ENCODE results near the gene ANKS1B. TPM values are rescaled to one million over a fixed set of nuclear protein-coding genes. Genes with fewer than 3 reads are reported as not detected.

Gene ANKS1B
- total RNA-seq, 2 experiments from 2014 or later = not detected

DNA sequence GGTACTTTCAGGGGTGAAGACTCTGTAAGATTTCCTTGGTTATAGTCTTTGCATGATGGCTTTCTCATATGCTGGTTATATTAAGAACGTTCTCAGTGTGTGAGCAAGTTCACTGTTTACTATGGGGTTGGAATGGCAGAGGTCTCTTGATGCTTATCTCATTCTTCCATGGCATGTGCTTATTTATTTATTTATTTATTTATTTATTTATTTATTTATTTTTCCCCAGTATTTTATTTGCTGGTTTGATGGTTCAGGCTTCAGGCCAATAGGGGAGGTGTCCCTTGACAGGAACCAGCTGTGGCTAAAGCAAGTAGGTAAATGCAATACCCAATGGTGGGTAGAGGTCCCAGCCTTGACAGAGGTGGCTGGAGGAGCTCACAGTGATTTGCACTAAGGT, 498.5 kb downstream of the ANKS1B start:
- intact Hi-C loops (cut with micrococcal nuclease) = no loop called here

DNA sequence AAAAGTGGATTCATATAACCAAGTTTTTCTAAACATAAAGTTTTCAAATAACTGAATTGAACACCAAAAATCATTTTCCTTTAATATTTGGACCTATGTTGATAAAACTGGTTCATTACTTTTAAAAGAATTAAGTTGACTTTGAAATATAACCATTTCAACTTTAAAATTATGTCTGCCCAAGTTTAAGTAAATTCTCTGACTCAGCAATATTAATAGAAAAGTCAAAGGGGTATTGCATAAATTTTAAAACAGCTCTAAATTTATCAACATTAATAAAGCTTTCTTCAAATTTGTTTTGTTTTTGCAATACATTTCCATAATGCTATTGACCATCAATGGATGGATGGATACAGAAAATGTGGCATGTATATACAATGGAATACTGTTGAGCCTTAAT, 505.6 kb downstream of the ANKS1B start:
- no peak overlapping the region for H3K4me3 Mint-ChIP-seq
- no peaks in the 10 kb centered on the region for H3K36me3 Mint-ChIP-seq (ENCODE audit: low read depth)
- intact Hi-C loops (cut with micrococcal nuclease) = no loop called here
- CTCF ChIA-PET = interaction anchor here (0.5 kb wide), 1 partner anchor 233 kb away, joined by 3 read pairs; no protein-coding TSS in a partner anchor
- no peak for DNase-seq
- no peak overlapping the region for H3K27ac Mint-ChIP-seq
- H3K27me3 Mint-ChIP-seq (ENCODE audit: low read depth) = no peaks in the 10 kb centered on the region
- H3K4me1 Mint-ChIP-seq (ENCODE audit: low read depth) = no peaks in the 10 kb centered on the region
- peaks cover 8% of the 10 kb centered on the region for H3K9me3 Mint-ChIP-seq

More for the DNA sequence above, 498.5 kb downstream of the ANKS1B start:
- no peaks in the 10 kb centered on the region for H3K27me3 Mint-ChIP-seq (ENCODE audit: low read depth)
- H3K27ac Mint-ChIP-seq = no peak overlapping the region
- no peaks in the 10 kb centered on the region for H3K4me1 Mint-ChIP-seq (ENCODE audit: low read depth)
- no peak for DNase-seq
- H3K4me3 Mint-ChIP-seq = no peak overlapping the region
- CTCF ChIA-PET = no interaction called here
- no peaks in the 10 kb centered on the region for H3K36me3 Mint-ChIP-seq (ENCODE audit: low read depth)
- H3K9me3 Mint-ChIP-seq = peaks cover 21% of the 10 kb centered on the region

DNA sequence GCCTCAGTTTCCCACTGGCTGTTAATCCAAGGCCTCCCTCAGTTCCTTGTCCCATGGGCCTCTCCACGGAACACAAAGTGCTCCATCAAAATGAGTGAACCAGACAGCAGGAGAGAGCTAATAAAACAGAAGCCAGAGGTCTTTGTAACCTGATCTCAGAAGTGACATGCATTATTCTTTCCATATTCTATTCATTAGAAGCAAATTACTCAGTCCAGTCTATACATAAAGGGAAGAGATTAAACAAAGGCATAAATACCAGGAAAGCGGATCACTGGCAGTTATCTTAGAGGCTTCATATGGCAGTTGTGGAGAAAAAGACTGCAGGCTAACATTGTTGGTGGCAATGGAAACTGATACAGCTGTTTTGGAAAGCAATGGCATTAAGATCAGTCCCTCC, 507.8 kb downstream of the ANKS1B start:
- Mint-ChIP-seq H3K4me3 (no peak overlapping the region), H3K4me1 (ENCODE audit: low read depth) (no peaks in the 10 kb centered on the region), H3K9me3 (peaks cover 5% of the 10 kb centered on the region), H3K27me3 (ENCODE audit: low read depth) (no peaks in the 10 kb centered on the region), H3K36me3 (ENCODE audit: low read depth) (no peaks in the 10 kb centered on the region), H3K27ac (no peak overlapping the region)
- no peak for DNase-seq
- intact Hi-C loops (cut with micrococcal nuclease) = no loop called here
- CTCF ChIA-PET = no interaction called here

DNA sequence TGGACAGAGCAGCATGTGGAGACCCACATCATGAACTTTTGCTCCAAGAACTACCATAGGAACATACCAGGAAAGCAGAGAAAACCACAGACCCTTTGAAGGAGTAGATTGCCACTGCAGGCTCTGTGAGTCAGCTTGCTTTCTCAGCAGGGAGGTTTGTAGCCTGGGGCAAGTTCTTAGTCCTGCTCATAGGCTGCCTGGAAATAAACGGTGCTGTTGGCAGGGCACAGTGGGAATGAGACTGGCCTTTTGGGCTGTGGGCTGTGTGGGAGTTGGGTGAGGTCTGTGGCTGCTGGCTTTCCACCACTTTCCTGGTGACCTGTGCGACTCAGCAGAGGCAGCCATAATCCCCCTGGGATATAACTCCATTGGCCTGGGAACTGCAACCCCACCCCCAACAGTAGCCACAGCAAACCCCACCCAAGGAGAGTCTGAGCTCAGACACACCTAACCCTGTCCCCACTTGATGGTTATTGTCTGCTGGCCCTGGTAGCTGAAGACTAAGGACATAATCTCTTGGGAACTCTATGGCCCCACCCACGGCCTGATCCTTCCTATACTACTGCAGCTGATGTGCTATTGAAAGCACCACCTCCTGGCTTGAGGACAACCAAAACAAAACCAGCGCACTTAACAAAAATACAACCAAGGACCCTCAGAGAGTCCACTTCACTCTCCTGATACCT, 529.2 kb downstream of the ANKS1B start:
- H3K27ac Mint-ChIP-seq = no peak overlapping the region
- CTCF ChIA-PET = no interaction called here
- peaks cover 15% of the 10 kb centered on the region for H3K9me3 Mint-ChIP-seq
- H3K4me3 Mint-ChIP-seq = no peak overlapping the region
- intact Hi-C loops (cut with micrococcal nuclease) = no loop called here
- DNase-seq = no peak
- H3K4me1 Mint-ChIP-seq (ENCODE audit: low read depth) = no peaks in the 10 kb centered on the region
- no peaks in the 10 kb centered on the region for H3K36me3 Mint-ChIP-seq (ENCODE audit: low read depth)
- no peaks in the 10 kb centered on the region for H3K27me3 Mint-ChIP-seq (ENCODE audit: low read depth)

DNA sequence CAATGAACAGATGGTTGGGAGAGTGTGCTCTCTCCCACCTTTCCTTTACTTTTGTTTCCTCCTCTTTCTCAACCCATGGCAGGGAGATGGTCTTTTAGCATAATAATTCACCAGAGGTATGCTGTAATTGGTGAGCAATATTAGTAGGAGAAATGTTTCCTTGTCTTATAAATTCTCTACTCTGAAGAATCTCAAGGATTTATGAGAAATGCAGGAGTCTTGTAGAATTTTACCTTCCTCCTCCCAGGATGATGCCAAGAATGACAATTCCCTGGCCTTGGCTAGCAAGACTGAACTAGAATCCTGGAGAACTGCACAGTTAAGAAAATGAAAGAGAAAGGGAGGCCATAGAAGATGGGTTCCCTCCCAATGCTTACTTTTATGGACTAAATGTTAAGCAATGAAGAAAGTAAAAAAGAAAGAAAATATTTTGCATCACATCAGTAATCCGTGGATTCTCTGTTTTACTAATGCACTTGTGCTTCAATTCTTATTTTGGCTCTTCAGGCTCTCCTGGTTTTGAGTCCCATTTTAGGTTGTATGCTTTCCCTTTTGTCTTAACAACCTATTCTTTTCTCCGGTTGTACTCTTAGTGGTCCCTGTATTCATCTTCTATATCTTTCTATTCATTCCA, 530.1 kb downstream of the ANKS1B start:
- intact Hi-C loops (cut with micrococcal nuclease) = no loop called here
- H3K9me3 Mint-ChIP-seq = peaks cover 11% of the 10 kb centered on the region
- H3K27me3 Mint-ChIP-seq (ENCODE audit: low read depth) = no peaks in the 10 kb centered on the region
- CTCF ChIA-PET = no interaction called here
- H3K36me3 Mint-ChIP-seq (ENCODE audit: low read depth) = no peaks in the 10 kb centered on the region
- no peak overlapping the region for H3K27ac Mint-ChIP-seq
- DNase-seq = no peak
- H3K4me3 Mint-ChIP-seq = no peak overlapping the region
- no peaks in the 10 kb centered on the region for H3K4me1 Mint-ChIP-seq (ENCODE audit: low read depth)

DNA sequence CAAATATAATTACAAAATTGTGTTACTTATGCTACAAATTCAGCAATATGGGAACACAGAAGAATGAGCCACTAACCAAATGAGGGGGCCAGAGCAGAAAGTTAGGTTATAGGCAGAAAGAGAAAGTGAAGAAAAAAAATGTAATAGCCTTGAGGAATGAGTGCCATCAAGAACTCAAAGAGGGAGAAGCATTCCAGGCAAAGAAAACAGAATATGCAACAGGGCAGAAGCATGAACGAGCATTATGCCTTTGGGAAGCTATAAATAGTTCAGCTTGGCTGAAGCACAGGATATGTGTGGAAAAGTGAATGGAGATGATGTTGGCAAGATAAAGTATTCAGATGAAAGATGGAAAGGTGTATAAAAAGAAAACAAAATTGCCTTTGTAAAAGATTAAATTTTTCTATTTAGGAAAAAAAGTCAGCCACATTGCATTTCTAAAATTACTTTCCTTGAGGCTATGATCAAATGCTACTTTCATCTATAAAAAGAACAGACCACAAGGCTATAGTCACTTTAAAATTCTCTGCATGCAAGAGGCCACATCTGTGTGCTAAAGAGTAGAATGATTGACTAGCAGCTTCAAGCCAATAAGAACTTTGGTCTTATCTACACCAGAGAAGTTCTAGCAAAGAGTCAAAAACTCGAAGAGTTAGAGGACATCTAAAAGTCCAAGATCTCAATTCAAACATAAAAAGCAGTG, 530.7 kb downstream of the ANKS1B start:
- Mint-ChIP-seq H3K27me3 (ENCODE audit: low read depth) (no peaks in the 10 kb centered on the region), H3K4me1 (ENCODE audit: low read depth) (no peaks in the 10 kb centered on the region), H3K9me3 (peaks cover 11% of the 10 kb centered on the region), H3K4me3 (no peak overlapping the region), H3K36me3 (ENCODE audit: low read depth) (no peaks in the 10 kb centered on the region), H3K27ac (no peak overlapping the region)
- CTCF ChIA-PET = no interaction called here
- no peak for DNase-seq
- intact Hi-C loops (cut with micrococcal nuclease) = no loop called here

DNA sequence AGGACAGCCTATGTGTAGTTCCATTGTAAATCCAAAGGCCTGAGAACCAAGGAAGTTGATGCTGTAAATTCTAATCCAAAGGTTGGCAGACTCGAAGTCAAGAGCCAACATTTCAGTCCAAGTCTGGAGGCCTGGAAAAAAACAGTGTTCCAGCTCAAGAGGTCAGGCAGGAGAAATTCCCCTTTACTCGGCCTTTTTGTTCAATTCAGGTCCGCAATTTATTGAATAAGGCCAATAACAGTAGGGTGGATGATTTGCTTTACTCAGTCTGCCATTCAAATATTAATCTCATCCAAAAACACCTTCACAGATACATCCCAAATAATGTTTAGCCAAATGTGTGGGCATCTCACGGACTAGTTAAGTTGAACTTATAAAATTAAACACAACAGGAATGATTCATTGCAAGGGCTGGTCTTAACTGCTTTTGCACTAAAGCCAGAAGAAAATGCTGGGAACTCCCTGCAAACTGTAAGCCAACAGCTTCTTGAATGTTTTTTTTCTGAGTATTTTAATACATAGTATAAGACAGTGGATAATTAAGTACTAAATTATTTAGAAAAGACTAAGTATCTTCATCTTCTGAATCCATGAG, 534.6 kb downstream of the ANKS1B start:
- H3K4me3 Mint-ChIP-seq = no peak overlapping the region
- CTCF ChIA-PET = interaction anchor here (0.5 kb wide), 1 partner anchor 1055 kb away, joined by 4 read pairs; no protein-coding TSS in a partner anchor
- H3K9me3 Mint-ChIP-seq = peaks cover 13% of the 10 kb centered on the region
- H3K27ac Mint-ChIP-seq = no peak overlapping the region
- no peaks in the 10 kb centered on the region for H3K4me1 Mint-ChIP-seq (ENCODE audit: low read depth)
- no peak for DNase-seq
- H3K27me3 Mint-ChIP-seq (ENCODE audit: low read depth) = no peaks in the 10 kb centered on the region
- no peaks in the 10 kb centered on the region for H3K36me3 Mint-ChIP-seq (ENCODE audit: low read depth)
- intact Hi-C loops (cut with micrococcal nuclease) = no loop called here

DNA sequence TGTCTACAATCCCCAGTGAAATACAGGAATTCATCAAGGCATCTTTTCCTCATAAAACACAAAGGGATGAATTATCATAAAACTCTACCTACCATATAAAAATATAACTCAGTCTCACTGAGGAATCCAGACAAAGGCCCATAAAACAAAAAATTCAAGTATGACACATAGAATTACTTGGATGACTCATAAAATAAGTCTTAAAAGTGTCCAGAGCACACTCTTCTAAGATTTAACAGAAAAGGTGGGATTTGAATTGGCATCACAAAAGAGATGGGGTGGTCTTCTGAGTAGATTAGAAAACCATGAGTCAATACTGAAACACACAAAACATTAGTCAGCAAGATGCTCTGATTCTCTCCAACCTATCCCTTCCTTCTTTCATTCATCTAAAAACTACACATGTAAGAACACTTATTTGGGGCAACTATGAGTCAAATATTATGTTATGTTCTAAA, 539.8 kb downstream of the ANKS1B start:
- Mint-ChIP-seq H3K27me3 (ENCODE audit: low read depth) (no peaks in the 10 kb centered on the region), H3K36me3 (ENCODE audit: low read depth) (no peaks in the 10 kb centered on the region), H3K9me3 (peaks cover 9% of the 10 kb centered on the region), H3K4me1 (ENCODE audit: low read depth) (no peaks in the 10 kb centered on the region), H3K4me3 (no peak overlapping the region), H3K27ac (no peak overlapping the region)
- CTCF ChIA-PET = no interaction called here
- intact Hi-C loops (cut with micrococcal nuclease) = no loop called here
- no peak for DNase-seq

DNA sequence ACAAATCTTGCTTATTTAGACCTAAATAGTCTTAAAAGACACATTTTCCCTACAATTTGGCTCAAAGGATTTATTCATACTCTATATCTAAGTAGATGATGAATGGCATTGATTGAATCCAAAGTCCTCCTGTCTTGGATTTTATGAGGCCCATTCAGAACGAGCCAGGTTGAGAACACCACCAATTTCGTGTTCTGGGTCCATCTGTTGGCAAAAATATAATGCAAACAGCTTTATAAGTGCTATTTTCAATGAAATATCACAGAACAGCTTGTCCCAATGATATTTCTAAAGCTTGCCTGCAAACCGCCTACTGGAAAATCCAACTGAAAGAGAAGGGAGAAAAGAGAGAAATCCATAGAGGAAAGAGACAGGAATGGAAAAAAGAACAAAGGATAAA, 542.0 kb downstream of the ANKS1B start:
- Mint-ChIP-seq H3K4me1 (ENCODE audit: low read depth) (no peaks in the 10 kb centered on the region), H3K4me3 (no peak overlapping the region), H3K36me3 (ENCODE audit: low read depth) (no peaks in the 10 kb centered on the region), H3K9me3 (peaks cover 7% of the 10 kb centered on the region), H3K27me3 (ENCODE audit: low read depth) (no peaks in the 10 kb centered on the region), H3K27ac (no peak overlapping the region)
- DNase-seq = no peak
- intact Hi-C loops (cut with micrococcal nuclease) = no loop called here
- CTCF ChIA-PET = no interaction called here

DNA sequence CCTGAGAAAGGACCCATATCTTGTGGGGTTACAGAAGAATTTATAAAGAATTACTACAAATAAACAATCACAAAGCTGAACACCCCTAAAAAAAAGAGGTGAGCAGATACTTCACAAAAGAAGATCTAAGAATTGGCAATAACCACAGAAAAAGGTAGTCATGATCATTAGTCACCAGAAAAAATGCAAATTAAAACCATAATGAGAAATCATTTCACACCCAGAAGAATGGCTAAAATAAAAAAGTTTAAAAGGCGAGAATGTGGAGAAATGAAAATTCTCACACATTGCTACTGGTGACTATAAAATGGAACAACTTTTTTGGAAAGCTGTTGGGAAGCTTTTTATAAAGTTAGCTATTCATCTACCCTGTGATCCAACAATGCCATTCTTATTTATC, 545.3 kb downstream of the ANKS1B start:
- CTCF ChIA-PET = no interaction called here
- no peak for DNase-seq
- no peaks in the 10 kb centered on the region for H3K27me3 Mint-ChIP-seq (ENCODE audit: low read depth)
- no peaks in the 10 kb centered on the region for H3K36me3 Mint-ChIP-seq (ENCODE audit: low read depth)
- H3K27ac Mint-ChIP-seq = no peak overlapping the region
- H3K4me1 Mint-ChIP-seq (ENCODE audit: low read depth) = no peaks in the 10 kb centered on the region
- peaks cover 3% of the 10 kb centered on the region for H3K9me3 Mint-ChIP-seq
- H3K4me3 Mint-ChIP-seq = no peak overlapping the region
- intact Hi-C loops (cut with micrococcal nuclease) = no loop called here

DNA sequence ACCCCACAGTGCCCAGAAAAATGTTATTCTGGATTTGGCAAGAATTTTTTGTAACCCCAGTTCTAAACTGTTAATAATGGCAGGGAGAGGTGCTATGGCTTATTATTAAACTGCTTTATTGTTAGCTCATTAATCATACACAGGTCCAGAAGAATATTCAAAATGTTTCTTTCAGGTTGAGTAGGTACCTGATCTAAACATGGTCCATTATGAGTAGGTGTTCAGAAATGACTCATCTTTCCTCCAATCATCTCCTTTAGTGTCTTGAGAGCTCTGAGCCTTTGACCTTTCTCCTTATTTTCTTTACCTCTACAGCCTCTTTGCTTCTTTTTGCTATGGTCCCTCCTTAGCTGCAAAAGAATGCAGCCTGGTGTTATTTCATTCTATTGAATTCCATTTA, 548.2 kb downstream of the ANKS1B start:
- DNase-seq = no peak
- intact Hi-C loops (cut with micrococcal nuclease) = no loop called here
- Mint-ChIP-seq H3K9me3 (peaks cover 3% of the 10 kb centered on the region), H3K4me3 (no peak overlapping the region), H3K4me1 (ENCODE audit: low read depth) (no peaks in the 10 kb centered on the region), H3K27ac (no peak overlapping the region), H3K36me3 (ENCODE audit: low read depth) (no peaks in the 10 kb centered on the region), H3K27me3 (ENCODE audit: low read depth) (no peaks in the 10 kb centered on the region)
- CTCF ChIA-PET = no interaction called here

DNA sequence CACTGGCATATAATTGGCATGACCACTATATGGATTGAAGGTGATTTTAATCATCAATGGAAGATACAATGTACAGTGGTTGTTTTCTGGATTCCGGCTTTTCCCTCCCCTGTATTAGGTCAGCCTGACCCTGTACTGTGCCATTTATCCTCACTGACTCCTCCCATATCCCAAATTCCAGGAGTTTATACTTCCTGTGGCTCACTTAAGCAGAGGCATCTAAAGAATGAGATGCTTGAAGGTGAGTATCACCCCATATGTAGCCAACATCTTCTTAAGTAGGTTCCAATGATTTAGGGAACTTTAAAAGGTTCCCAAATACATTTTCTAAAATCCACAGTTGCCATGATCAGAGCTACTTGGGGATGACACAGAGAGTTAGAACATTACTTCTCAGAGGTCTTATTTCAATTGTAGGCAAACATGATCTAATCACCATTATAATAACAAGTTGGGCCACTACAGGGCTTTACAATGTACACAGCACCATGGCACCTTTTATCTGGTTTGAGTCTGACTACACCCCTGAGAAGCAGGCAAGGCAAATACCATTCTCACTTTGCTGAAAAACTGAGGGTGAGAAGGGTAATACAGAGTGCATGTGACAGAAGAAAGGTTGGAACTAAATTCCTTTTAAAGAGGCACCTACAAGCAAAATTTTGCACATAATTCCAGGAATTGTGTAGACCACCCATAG, 549.5 kb downstream of the ANKS1B start:
- CTCF ChIA-PET = interaction anchor here (0.5 kb wide), 1 partner anchor 28 kb away, joined by 3 read pairs; no protein-coding TSS in a partner anchor
- Mint-ChIP-seq H3K4me3 (no peak overlapping the region), H3K9me3 (peaks cover 3% of the 10 kb centered on the region), H3K4me1 (ENCODE audit: low read depth) (no peaks in the 10 kb centered on the region), H3K27me3 (ENCODE audit: low read depth) (no peaks in the 10 kb centered on the region), H3K36me3 (ENCODE audit: low read depth) (no peaks in the 10 kb centered on the region), H3K27ac (no peak overlapping the region)
- DNase-seq = no peak
- intact Hi-C loops (cut with micrococcal nuclease) = no loop called here

Data from activated naive CD4-positive, alpha-beta T cell treated with anti-CD3 and anti-CD28 coated beads for 36 hours (primary cell).